NCI-H2196 (cell line): ENCODE results near the gene GPSM1.
"Not testable (repeated sequence)": the region's sequence is repeated elsewhere in the genome, so short reads cannot be mapped to it uniquely, and the experiment has no call there.

Experiments
- DNase-seq: peaks from one replicate; lab custom pipeline; 2025; ENCODE audit not compliant: unreplicated experiment; lab: John Stamatoyannopoulos, UW

Gene GPSM1

GRCh38 chr9:136317695-136318094 is 9.6 kb upstream of the GPSM1 start:
- no peak for DNase-seq

GRCh38 chr9:136318111-136318775 is 9.1 kb upstream of the GPSM1 start:
- no peak for DNase-seq

- DNase-seq: no peak
Observed at GRCh38 chr9:136318776-136319241, 8.5 kb upstream of the GPSM1 start.

GRCh38 chr9:136319244-136319643 is 8.1 kb upstream of the GPSM1 start:
- not testable (repeated sequence) for DNase-seq

- DNase-seq: not testable (repeated sequence)
Observed at GRCh38 chr9:136319955-136320354, 7.4 kb upstream of the GPSM1 start.

GRCh38 chr9:136320972-136321371 is 6.4 kb upstream of the GPSM1 start:
- not testable (repeated sequence) for DNase-seq

GRCh38 chr9:136321561-136321960 is 5.8 kb upstream of the GPSM1 start:
- no peak for DNase-seq

- no peak for DNase-seq
Observed at GRCh38 chr9:136322756-136323330, 4.5 kb upstream of the GPSM1 start.

GRCh38 chr9:136323371-136323789 is 4.0 kb upstream of the GPSM1 start:
- DNase-seq: peak; percentile 55

GRCh38 chr9:136324501-136325300 is 2.6 kb upstream of the GPSM1 start:
- peak; percentile 23 for DNase-seq

GRCh38 chr9:136325358-136325757 is 2.0 kb upstream of the GPSM1 start:
- DNase-seq: no peak

- no peak for DNase-seq
Observed at GRCh38 chr9:136326061-136326760, 1.1 kb upstream of the GPSM1 start.

- no peak for DNase-seq
Observed at GRCh38 chr9:136326761-136327303, 507 bp upstream of the GPSM1 start.

GRCh38 chr9:136328011-136328621 is 777 bp downstream of the GPSM1 start:
- DNase-seq: peak; percentile 12

- DNase-seq: no peak
Observed at GRCh38 chr9:136328622-136329041, 1.3 kb downstream of the GPSM1 start.

- DNase-seq: no peak
Observed at GRCh38 chr9:136329211-136329627, 1.9 kb downstream of the GPSM1 start.

GRCh38 chr9:136329636-136330405 is 2.5 kb downstream of the GPSM1 start:
- no peak for DNase-seq

GRCh38 chr9:136330406-136330990 is 3.2 kb downstream of the GPSM1 start:
- DNase-seq: no peak

- no peak for DNase-seq
Observed at GRCh38 chr9:136331030-136331429, 3.7 kb downstream of the GPSM1 start.
